Measurements from ENCODE around the gene HSFX1.
"Not testable (repeated sequence)": the region's sequence is repeated elsewhere in the genome, so short reads cannot be mapped to it uniquely, and the experiment has no call there.

Gene HSFX1, protein sequence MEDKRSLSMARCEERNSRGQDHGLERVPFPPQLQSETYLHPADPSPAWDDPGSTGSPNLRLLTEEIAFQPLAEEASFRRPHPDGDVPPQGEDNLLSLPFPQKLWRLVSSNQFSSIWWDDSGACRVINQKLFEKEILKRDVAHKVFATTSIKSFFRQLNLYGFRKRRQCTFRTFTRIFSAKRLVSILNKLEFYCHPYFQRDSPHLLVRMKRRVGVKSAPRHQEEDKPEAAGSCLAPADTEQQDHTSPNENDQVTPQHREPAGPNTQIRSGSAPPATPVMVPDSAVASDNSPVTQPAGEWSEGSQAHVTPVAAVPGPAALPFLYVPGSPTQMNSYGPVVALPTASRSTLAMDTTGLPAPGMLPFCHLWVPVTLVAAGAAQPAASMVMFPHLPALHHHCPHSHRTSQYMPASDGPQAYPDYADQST

GRCh38 chrX:149773768-149774167, at the start of gene HSFX1:
Gene HSFX1 (plus strand): TSS chrX:149774068. CDS start chrX:149774682, 614 bp downstream.
- DNase-seq = not testable (repeated sequence)

DNA sequence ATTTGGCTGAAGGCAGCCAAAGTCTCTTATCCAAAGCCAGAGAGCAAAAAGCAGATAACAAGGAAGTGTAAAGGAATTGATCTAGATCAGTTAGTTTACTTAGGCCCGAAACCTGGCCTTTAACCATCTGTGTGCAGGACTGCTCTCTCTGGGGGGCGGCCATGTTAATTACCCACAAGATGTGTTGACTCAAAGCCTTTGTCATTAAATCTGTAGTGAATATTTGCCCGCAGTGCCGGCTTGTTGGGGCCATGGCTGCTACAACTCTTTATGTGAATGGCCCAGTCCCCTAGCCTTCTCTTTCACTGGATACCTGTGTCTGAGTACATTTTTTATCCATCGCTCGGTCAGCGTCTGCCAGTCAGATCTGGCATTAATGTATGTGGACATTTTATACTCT, 46.6 kb upstream of the HSFX1 start:
- not testable (repeated sequence) for DNase-seq

DNA sequence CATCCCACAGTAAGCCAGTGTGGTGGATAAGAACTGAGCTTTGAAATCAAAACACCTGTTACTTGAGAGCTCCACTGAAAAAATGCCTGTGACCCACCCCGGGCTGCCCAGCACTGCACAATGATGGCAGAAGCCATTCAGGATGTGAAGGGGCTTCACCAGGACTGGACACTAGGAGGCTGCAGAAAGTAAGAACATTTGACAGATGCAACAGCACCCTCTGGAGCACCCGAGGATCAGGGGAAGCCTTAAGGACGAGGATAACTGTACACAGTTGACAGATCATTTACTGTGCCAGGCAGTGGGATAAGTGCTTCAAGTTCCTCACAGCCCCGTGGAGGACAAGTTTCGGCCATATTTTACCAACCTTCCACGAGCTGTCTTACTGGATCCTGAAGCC, 31.6 kb upstream of the HSFX1 start:
- DNase-seq = not testable (repeated sequence)

- not testable (repeated sequence) for DNase-seq
Observed at GRCh38 chrX:149746390-149747007, 27.4 kb upstream of the HSFX1 start.

GRCh38 chrX:149757206-149758067, 16.4 kb upstream of the HSFX1 start:
- no peak for DNase-seq

DNA sequence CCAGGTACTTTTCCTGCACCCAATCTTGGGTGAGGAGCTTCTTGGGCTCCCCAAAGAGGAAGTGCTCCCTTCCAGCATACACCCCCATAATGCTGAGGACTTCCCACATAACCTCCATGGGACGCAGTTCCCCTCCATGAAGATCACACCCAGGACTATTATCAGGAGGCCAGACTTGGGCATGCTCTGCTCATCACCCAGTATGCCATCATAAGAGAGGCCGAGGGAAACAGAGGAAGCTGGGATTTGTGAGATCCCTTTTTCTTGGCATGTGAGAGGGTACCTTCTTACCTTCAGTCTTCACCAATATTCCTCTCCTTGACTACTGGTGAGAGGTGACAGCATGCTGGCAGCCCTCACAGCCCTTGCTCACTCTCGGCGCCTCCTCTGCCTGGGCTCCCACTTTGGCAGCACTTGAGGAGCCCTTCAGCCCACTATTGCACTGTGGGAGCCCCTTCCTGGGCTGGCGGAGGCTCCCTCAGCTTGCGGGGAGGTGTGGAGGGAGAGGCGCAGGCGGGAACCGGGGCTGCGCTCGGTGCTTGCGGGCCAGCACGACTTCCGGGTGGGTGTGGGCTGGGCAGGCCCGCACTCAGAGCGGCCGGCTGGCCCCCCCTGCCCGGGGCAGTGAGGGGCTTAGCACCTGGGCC, 15.7 kb upstream of the HSFX1 start:
- DNase-seq = no peak

DNA sequence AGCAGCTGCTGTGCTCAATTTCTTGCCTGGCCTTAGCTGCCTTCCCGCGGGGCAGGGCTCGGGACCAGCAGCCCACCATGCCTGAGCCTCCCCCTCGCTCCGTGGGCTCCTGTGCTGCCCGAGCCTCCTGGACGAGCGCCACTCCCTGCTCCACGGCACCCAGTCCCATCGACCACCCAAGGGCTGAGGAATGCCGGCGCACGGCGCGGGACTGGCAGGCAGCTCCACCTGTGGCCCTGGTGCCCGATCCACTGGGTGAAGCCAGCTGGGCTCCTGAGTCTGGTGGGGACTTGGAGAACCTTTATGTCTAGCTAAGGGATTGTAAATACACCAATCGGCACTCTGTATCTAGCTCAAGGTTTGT, 15.2 kb upstream of the HSFX1 start:
- DNase-seq = not testable (repeated sequence)

DNA sequence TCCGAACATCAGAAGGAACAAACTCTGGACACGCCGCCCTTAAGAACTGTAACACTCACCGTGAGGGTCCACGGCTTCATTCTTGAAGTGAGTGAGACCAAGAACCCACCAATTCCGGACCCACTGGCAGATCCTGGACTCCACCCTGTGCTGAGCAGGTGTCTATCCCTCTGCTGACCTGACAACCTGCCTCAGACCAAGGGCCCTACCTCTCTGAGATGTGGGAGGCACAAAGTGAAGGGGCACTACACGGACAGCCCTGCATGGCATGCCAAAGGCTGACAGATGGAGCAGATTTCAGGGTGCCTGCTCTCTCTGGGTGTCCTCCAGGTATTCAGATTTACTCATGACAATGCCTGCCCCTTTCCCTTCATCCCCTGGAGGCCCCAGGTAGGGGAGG, 14.0 kb upstream of the HSFX1 start:
- DNase-seq = no peak

DNA sequence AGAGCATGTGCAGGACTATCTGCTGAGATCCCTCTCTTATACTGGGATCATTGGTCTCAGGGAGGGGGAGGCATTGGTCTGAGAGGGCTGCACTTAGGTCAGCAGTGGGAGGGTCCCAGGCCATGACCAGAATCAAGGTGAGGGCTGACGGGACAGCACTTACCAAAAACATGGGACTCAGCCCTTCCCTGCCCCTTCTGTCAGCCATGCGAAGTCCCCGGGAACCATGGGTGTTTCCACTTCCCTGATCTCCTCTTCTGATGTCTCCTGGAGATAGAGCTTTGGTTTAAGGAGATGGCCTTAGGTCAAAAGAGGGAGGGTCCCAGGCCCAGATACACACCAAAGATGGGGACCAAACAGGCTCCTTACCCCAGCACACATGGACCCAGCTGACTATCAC, 12.9 kb upstream of the HSFX1 start:
- DNase-seq = no peak

DNA sequence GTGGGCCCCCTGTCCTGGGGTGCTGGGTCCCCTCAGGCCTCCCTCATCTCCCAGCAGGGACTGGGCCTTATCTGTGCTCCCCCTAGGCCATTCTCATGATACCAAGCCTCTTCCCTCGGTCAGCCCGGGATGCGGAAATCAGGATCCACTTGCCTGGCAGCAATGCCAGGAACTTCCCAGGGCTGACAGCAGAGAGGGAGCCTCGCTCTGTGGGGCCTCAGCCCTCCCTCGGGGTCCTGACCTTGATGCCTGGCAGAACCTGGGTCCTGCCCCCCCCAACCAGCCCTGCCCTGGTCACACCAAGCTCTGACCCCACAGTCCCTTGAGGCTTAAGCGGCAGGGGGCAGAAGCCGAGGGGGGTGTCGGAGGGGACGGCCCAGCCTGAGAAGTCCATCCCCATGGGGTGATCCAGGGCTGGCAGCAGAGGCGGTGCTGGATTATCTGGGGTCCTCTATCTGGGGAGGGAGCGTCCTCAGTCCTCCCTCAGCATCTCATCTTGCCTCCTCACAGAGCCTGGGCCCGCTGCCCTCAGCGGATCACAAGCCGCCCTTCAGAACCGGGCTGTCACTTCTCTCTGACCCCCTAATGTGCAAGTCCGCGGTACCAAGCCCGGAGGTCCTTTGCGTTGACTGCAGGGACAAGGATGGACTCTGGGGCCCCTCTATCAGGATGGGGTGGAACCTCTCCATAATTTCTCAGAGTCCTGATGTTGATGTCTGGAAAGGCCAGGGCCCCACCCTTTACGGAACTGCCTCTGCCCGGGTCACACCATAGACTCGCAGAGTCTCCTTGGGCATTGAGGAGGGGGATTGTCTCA, 11.8 kb upstream of the HSFX1 start:
- not testable (repeated sequence) for DNase-seq

DNA sequence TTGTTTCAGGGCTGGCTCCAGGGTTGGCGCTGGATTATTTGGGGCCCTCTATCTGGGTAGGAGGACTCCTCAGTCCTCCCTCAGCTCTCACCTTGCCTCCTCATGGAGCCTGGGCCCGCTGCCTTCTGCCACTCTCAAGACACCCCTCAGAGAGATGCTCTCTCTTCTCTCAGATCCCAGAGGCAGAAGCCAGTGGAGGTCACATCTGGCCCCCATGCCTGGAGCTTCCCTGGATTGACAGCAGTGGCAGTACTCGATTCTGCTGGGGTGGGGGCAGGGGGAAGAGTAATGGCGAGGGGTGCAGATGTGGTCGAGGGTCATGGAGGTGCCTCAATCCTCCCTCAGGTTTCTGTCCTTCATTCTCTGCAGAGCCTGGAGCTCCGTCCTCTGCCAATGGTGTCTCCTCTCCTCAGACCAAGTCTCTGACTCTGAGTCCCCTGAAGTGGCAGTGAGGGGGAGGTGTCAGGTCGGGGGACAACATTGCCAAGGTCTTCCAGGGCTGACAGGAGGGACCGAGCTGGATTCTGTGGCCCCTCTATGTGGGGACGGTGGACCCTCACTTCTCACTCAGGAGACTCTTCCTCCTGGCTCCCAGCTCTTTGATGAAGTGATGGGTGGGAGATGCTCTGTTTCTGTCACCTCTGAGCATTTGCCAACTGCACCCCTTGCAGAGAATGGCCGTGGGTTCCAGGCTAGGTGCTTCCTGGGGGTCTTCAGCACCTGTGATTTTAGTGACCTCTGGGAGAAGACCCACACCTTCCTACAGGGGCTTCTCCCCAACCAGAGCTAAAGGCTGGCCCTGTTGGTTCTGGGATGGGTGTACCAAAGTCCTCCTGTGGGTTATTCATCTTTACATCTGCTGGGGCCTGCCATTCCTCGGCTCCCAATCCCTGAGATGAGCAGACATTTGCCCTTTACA, 10.9 kb upstream of the HSFX1 start:
- no peak for DNase-seq

- DNase-seq = not testable (repeated sequence)
Observed at GRCh38 chrX:149770344-149770743, 3.5 kb upstream of the HSFX1 start.

- DNase-seq = not testable (repeated sequence)
Observed at GRCh38 chrX:149773026-149773425, 842 bp upstream of the HSFX1 start.

GRCh38 chrX:149777999-149778398, 4.1 kb downstream of the HSFX1 start:
- not testable (repeated sequence) for DNase-seq

GRCh38 chrX:149781727-149782126, 7.9 kb downstream of the HSFX1 start, which contains the start of gene MAGEA9:
Gene MAGEA9 (plus strand): TSS chrX:149781930. CDS start chrX:149786211, 4,281 bp downstream.
- not testable (repeated sequence) for DNase-seq

GRCh38 chrX:149795531-149795930, 21.7 kb downstream of the HSFX1 start:
- not testable (repeated sequence) for DNase-seq

DNA sequence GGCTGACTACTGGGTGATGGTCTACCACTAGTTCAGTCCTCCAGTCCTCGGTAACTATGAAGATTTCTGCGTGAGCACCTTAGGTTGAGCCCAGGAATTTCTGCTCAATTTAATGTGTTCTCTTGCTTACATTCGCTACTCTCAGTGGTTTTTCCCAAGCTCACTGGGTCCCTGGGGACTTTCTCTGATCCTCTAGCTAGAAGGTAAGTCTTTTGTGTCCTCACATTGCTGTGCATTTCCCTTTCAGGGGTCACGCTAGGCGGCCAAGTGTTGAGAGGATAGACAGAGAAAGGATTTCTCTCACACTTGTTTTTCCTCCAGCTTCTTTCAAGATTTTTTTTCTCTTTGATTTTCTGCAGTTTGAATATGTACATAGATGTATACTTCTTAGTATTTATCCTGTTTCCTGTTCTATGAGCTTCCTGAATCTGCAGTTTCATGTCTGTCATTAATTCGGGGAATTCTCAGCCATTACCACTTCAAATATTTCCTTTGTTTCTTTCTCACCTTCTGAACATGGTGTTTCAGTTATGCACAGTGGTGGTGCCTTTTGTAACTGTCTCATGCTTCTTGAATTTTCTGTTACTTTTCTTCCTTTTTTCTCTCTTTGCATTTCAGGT, 25.3 kb downstream of the HSFX1 start:
- no peak for DNase-seq

DNA sequence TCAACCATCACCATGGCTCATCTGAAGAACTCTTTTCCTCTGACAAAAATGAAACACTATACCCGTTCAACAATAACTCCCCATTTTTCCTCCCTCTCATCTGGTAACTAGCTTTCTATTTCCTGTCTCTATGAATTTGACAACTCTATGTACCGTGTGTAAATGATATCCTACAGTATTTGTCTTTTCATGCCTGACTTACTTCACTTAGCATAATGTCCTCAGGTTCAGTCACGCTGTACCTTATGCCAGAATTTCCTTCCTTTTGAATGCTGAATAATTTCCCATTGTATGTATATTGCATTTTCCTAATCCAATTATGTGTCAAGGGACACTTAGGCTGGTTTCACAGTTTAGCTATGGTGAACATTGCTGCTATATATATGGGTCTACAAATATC, 26.1 kb downstream of the HSFX1 start:
- DNase-seq = no peak

DNA sequence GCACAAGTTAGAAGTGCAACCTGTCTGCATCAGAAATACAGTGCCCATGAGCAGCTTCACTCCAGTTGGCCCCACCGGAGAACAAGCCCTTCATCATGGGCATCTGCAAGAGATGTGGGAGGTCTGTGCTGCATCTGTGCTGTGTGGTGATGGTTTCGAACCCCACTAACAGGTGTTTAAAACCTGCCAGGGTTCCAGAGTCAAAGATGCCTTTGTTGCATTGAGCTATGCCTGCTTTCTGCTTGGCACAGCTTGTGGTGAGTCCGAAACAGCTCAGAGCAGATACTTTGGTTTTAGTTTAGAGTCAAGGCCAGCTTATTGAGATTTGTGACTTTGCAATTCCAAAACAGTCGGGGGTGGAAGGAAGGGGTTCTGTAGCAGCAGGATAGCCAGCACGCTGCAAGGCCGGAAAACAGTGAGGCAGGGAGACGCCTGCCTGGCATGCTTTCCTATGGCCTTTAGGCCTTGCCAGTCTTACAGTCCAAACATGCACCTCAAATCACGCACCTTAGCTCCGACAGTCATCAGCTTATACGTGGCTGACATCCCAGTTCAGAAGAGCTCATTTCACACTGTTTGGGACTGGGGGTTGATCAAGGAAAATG, 29.7 kb downstream of the HSFX1 start:
- DNase-seq = no peak

DNA sequence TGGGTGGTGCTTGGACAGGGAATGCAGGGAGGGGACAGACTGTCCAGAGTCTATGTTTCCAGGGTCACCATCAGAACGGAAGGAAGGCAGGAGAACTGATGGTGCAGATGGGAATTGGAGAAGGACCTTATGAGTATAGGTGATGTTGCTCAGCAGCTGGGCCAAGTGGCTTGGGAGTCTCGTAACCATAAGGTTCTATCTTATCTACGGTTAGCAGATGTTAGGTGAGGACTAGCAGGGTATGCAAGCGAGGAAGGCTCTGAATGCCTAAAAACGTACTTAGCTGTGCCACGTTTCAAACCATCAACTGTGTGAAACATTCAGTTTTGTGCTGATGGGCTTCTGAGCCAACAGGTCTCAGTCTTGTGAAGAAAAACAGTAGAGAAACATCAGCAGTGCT, 30.2 kb downstream of the HSFX1 start:
- no peak for DNase-seq
